ENCODE results near the gene MT3.

The MT3 gene

GRCh38 chr16:56629531-56629930 is 40.2 kb downstream of the MT3 start:
- DNase-seq (ENCODE audit: low spot score) (no peak), FAIRE-seq (no peak)

DNA sequence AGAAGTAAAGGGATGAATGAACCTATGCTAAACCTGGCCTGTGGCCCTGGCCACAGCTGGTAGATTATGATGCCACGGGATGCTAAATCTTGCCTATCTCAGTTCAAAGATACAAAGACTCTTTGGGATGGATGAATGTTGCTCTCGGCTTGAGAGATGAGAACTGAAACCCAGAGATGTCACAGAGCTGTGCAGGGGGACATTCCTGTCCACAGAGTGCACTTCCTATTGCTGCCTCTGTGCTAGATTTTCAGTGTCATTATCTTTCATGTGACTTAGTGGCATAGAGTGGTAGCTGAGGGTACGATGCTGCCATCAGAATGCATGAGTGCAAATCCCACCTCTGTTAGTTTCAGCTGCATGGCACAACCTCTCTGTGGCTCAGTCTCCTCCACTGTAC is 40.8 kb downstream of the MT3 start:
- DNase-seq (ENCODE audit: low spot score) (no peak), FAIRE-seq (no peak)

DNA sequence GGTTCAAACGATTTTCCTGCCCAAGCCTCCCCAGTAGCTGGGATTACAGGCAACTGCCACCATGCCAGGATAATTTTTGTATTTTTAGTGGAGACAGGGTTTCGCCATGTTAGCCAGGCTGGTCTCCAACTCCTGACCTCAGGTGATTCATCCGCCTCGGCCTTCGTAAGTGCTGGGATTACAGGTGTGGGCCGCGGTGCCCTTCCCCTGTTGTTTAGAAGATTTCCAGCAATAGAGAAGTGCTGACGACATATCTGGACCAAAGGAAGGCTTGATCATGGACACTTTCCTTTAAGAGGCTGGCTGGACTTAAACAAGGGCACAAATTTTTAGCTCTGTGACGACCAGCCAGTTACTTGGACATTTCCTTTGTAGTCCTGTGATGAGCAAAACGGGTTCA is 41.9 kb downstream of the MT3 start:
- DNase-seq (ENCODE audit: low spot score): no peak
- no peak for FAIRE-seq

- no peak for FAIRE-seq
- DNase-seq (ENCODE audit: low spot score): no peak
Measured at GRCh38 chr16:56631832-56632155, 42.5 kb downstream of the MT3 start.

GRCh38 chr16:56632156-56632847 is 43.0 kb downstream of the MT3 start, which contains the start of gene MT1M:
MT1M (plus strand) TSS chr16:56632659; CDS start chr16:56632732, 73 bp downstream.
- FAIRE-seq (no peak), DNase-seq (ENCODE audit: low spot score) (no peak)

- FAIRE-seq: no peak
- no peak for DNase-seq (ENCODE audit: low spot score)
Measured at GRCh38 chr16:56632848-56633365, 43.6 kb downstream of the MT3 start.

- no peak for FAIRE-seq
- DNase-seq (ENCODE audit: low spot score): no peak
Measured at GRCh38 chr16:56633535-56633934, 44.2 kb downstream of the MT3 start.

DNA sequence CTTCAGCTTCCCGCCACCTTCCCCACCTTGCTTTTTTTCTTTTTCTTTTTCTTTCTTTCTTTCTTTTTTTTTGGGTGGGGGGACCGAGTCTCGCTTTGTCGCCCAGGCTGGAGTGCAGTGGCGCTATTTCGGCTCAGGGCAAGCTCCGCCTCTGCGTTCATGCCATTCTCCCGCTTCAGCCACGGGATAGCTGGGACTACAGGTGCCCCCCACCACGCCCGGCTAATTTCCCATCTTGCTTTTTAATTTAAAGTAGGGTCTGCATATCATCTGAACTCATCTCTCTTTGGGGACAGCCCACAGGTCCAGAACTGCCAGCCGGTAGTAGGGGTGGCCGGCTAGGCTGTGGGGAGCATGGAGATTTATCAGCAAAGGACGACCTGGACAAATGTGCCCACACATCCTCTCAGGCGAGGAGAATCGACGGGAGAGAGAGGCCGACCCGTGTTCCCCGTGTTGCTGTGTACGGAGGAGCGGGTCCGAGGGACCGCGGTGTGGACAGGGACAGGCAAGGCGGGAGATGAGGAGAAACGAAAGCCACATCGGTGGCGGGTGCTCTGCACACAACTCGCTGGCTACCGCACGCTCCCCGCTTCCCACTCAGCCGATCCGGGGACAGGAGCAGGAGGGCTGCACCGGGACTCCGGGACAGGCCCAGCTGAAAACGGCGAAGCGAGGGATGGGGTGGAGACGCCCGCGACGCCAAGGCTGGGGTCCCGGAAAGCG is 45.5 kb downstream of the MT3 start:
- DNase-seq (ENCODE audit: low spot score): no peak
- FAIRE-seq: no peak

DNA sequence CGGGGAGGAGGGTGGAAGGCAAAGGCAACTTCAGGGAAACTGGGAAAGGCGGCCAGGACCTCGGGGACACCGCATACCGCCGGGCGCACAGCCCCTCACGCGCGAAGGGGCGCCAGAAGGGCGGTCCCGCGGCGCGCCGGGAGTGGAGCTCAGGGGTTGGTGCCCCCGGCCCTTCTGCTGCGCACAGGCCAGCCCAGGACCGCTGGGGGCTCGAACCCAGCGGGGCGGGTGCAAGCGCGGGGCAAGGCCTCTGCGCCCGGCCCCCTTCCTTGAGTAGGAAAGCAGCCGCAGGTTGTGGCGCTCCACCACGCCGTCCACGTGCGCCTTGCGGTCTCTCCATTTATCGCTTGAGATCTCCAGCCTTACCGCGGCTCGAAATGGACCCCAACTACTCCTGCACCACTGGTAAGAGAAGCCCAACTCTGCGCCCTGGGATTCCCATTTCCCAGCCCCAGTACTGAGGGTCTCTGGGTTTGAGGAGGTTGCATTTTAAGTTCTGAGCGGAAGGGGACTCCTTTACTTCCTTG is 46.2 kb downstream of the MT3 start:
- FAIRE-seq (no peak), DNase-seq (ENCODE audit: low spot score) (no peak)

DNA sequence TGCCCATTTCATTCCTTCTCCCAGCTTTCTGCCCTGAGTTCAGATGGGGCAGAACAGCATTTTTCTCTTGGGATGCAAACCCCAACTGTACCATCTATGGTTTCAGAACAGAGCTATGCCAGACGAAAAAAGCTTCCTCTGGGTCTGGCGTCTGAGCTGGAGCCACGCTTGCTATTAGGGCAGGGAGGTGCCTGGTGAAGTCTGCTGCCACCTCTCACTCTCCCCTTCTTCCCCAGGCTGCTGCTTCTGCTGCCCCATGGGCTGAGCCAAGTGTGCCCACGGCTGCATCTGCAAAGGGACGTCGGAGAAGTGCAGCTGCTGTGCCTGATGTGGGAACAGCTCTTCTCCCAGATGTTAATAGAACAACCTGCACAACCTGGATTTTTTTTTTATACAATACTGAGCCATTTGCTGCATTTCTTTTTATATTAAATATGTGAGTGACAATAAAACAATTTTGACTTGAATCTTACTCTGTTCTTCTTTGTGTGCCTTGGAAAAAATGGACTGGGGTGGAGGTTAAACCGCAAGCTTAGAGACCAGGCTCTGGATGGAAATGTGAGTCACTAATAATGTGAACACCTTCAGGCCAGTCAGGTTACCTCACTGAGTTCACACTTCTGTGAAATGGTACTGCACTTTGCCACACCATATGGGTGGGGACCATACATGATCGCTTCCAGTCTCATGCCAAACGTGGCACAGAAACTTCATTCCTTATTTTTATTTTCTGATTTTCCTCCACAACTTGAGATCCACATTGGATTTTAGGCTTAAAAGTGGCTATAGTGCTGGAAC is 47.5 kb downstream of the MT3 start:
- DNase-seq (ENCODE audit: low spot score) (no peak), FAIRE-seq (no peak)

DNA sequence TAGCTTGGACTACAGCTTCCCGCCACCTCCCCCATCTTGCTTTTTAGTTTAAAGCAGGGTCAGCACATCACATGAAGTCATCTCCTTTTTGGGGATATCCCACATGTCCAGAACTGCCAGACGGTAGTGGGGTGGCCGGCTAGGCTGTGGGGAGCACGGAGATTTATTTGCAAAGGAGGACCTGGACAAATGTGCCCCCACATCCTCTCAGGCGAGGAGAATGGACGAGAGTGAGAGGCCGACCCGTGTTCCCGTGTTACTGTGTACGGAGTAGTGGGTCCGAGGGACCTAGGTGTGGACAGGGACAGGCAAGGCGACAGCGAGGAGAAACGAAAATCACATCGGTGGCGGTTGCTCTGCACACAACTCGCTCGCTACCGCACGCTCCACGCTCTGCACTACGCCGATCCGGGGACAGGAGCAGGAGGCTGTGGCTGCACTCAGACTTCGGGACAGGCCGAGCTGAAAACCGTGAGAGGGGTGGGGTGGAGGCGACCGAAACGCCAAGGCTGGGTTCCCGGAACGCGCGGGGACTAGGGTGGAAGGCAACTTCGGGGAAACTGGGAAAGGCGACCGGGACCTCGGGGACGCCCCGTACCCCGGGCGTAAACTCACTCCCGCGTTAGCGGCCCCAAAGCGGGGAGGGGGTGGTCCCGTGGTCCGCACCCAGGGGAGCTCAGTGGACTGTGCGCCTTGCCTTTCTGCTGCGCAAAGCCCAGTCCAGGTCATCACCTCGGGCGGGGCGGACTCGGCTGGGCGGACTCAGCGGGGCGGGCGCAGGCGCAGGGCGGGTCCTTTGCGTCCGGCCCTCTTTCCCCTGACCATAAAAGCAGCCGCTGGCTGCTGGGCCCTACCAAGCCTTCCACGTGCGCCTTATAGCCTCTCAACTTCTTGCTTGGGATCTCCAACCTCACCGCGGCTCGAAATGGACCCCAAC is 48.8 kb downstream of the MT3 start, which contains the start of gene MT1A:
Gene MT1A, plus strand, starts transcription at position 853 of the 937 bp plus-strand sequence. Its CDS starts 73 bp downstream, at position 926.
- DNase-seq (ENCODE audit: low spot score) (no peak), FAIRE-seq (no peak)

DNA sequence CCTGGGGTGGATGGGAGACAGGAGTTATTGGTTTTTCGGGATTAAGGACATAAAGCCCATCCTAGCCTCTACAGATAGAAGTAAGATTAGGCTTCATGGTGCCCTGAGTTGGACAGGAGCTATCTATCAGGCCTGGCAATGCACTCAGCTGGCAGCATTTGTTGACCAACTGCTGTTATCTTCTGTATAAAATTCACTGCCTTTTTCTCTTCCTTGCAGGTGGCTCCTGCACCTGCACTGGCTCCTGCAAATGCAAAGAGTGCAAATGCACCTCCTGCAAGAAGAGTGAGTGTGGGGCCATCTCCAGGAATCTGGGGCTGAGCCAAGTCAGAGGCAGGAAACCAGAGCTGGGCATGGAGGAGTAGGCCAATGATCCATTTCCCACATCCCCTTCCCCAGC is 49.7 kb downstream of the MT3 start:
- FAIRE-seq (no peak), DNase-seq (ENCODE audit: low spot score) (no peak)

- FAIRE-seq: no peak
Measured at GRCh38 chr16:56640076-56640475, 50.7 kb downstream of the MT3 start.

More at GRCh38 chr16:56640076-56640475, 50.7 kb downstream of the MT3 start:
- DNase-seq (ENCODE audit: low spot score): no peak

All from urothelium cell line (cell line).